ENCODE measurements around the gene DCST1. TPM values are rescaled to one million over a fixed set of nuclear protein-coding genes. Genes with fewer than 3 reads are reported as not detected.

Gene DCST1
- total and polyA plus RNA-seq, 9 donors = 0.10 to 0.30 (median 0.16) TPM; not detected in 1

DNA sequence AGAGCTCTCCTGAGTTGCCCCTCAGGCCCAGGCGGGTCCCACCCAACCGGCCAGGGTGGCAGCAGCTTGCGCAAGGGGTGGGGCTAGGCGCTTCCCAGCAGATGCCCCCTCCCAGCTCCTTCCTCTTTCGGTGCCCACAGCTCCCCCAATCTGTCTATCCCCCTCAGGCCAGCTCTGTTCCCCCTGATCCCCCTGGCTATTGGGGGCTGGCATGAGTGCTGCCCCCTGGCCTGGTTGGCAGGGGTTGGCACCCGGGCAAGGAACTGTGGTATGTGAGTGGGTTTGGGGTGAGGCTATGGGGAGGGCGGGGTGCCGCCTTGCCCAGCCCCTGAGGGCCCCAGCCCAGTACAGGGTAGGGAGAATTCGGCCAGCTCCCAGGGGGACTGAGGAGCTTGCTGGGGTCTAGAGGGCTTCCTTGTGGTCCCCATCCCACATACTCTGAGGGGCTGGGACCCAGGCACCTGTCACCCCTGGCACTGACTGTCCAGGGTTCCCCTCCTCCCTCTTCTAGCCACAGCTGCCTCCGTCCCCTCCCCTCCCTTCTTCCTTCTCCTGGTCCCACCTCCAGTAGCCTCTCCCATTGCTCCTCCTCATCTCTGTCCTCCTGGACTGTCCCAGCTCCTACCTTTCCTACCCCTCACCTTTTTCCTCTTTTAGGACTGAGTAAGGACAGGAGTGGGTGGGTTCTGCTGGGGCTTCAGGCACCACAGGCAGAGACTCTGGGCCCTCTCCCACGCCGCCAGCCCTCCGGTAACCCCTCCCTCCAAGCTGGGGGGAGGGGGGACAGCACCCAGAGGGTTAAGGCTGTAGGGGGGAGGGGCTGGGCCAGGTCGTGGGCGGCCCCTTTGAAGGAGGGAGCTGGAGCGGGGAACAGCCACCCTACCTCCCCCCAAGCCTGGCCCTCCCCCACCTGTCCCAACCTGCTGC lies 25.3 kb upstream of the DCST1 start:
- WGBS (ENCODE audit: insufficient coverage) = 60% methylated on average over 7 of the region's 16 CpGs
- no peak overlapping the region for H3K27ac ChIP-seq (ENCODE audit: low read length)
- peaks cover 76% of the 10 kb centered on the region for H3K4me1 ChIP-seq (ENCODE audit: control insufficient read depth, insufficient read depth, low read length)
- DNase-seq = no peak
- H3K36me3 ChIP-seq (ENCODE audit: control insufficient read depth, insufficient read depth, low read length) = no peaks in the 10 kb centered on the region
- H3K4me3 ChIP-seq (ENCODE audit: low read length) = peak overlapping the region; percentile 15
- no peaks in the 10 kb centered on the region for H3K27me3 ChIP-seq (ENCODE audit: control insufficient read depth, insufficient read depth, low read length)
- no peaks in the 10 kb centered on the region for H3K9me3 ChIP-seq (replicated peaks; ENCODE audit: control insufficient read depth, low read depth, low read length)

DNA sequence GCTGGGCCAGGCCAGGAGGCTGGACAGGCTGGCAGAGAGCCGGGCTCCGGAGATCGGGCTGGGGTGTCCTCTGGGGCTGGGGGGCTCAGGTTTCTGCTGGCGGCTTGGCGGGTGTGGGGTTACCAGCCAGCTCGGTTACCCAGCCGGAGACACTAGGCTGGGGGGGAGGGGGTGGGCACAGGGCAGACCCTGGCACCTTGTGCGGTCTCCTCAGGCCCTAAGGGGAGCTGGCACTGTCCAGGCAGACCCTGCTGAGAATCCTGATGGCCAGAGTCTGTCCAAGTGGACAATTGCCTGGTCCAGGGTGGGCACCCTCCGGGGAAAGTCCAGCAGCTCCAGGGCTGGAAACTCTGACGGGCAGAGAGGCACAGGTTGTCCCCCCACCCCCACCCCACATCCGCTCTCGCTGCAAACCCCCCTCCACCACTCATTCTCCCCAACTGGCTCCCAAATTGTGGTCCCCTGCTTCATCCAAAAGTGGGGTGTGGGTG lies 24.4 kb upstream of the DCST1 start:
- peaks cover 4% of the 10 kb centered on the region for H3K36me3 ChIP-seq (ENCODE audit: control insufficient read depth, insufficient read depth, low read length)
- no peak overlapping the region for H3K4me3 ChIP-seq (ENCODE audit: low read length)
- no peaks in the 10 kb centered on the region for H3K9me3 ChIP-seq (replicated peaks; ENCODE audit: control insufficient read depth, low read depth, low read length)
- no peak for DNase-seq
- H3K27me3 ChIP-seq (ENCODE audit: control insufficient read depth, insufficient read depth, low read length) = no peaks in the 10 kb centered on the region
- 74% methylated on average over 8 of the region's 12 CpGs for WGBS (ENCODE audit: insufficient coverage)
- H3K4me1 ChIP-seq (ENCODE audit: control insufficient read depth, insufficient read depth, low read length) = peaks cover 67% of the 10 kb centered on the region
- no peak overlapping the region for H3K27ac ChIP-seq (ENCODE audit: low read length)

DNA sequence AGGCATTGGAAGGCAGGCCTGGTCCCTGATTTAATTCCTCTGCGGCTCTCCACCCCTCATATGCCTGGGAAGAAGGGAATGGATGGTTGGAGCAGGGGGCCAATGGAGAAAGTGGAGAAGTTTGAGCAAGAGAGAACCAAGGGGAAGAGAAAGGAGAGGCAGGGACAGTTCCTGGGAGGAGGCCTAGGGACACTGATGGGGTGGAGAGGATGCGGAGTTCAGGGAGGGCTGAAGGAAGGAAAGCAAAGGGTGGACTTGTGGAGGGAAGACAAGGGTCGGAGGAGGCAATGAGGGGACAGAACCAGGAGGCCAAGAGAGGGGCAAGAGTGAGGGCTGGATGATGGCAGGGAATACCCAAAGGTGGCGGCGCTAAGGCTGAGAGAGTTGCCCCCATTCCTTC lies 23.9 kb upstream of the DCST1 start:
- Histone ChIP-seq H3K27me3 (ENCODE audit: control insufficient read depth, insufficient read depth, low read length) (no peaks in the 10 kb centered on the region), H3K4me1 (ENCODE audit: control insufficient read depth, insufficient read depth, low read length) (peaks cover 63% of the 10 kb centered on the region), H3K4me3 (ENCODE audit: low read length) (no peak overlapping the region), H3K27ac (ENCODE audit: low read length) (no peak overlapping the region), H3K9me3 (replicated peaks; ENCODE audit: control insufficient read depth, low read depth, low read length) (no peaks in the 10 kb centered on the region), H3K36me3 (ENCODE audit: control insufficient read depth, insufficient read depth, low read length) (peaks cover 4% of the 10 kb centered on the region)
- no peak for DNase-seq
- WGBS (ENCODE audit: insufficient coverage) = 83% methylated on average over 2 of the region's 5 CpGs

DNA sequence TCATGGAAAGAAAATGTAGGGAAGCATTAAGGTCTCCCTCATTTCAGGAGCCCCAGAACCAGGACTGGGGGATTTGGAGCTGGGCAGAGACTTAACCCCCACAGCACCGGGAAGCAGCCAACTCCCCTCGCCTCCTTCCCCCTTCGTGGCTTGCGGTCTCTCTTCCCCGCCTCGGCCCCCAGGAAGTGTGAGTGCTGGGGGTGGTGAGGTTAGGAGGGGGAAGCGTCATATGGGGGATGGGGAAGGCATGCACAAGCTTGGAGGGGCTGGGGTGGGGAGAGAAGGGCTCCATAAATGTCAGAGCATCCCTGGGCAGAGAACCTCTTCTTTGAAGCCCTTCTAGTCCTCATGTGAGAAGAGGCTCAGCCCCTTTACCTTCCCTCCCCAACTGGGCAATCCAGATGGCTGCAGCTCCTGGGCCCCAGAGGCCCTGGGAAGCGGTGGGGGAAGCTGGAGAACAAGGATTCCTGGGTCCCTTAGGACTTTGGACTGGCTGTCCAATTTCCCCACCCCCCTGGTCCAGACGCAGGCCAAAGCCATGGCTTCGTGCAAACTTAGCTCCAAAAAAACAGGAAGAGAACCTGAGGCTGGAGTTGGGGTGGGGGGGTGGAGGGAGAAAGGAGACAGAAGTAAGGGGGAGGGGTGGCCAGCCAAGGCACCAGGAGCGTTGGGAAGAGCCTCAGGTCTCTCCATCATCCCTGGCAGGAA lies 23.3 kb upstream of the DCST1 start:
- peaks cover 58% of the 10 kb centered on the region for H3K4me1 ChIP-seq (ENCODE audit: control insufficient read depth, insufficient read depth, low read length)
- WGBS (ENCODE audit: insufficient coverage) = no CpG with 5 or more reads among the region's 11 CpGs
- H3K27me3 ChIP-seq (ENCODE audit: control insufficient read depth, insufficient read depth, low read length) = no peaks in the 10 kb centered on the region
- no peak for DNase-seq
- H3K27ac ChIP-seq (ENCODE audit: low read length) = no peak overlapping the region
- H3K9me3 ChIP-seq (replicated peaks; ENCODE audit: control insufficient read depth, low read depth, low read length) = no peaks in the 10 kb centered on the region
- H3K4me3 ChIP-seq (ENCODE audit: low read length) = no peak overlapping the region
- H3K36me3 ChIP-seq (ENCODE audit: control insufficient read depth, insufficient read depth, low read length) = peaks cover 4% of the 10 kb centered on the region

DNA sequence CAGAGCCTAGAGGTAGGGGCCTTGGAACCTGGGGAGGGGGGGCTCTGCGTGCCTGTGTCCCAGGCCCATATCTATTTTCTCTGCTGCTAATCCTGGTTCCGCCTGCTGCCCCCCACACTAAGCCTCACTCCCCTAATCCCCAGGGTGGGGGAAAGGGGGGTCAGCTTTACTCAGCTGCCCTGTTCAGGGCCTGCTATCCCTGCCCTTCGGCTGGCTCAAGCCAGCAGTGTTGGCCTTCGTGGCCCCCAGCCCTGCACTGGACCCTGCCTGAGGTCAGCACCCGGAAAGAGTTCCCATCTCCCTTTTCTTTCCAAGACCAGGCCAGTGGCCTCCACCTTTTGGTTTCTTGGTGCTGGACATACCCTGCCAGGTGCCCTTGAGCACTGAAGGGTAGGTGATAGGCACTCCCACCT lies 22.6 kb upstream of the DCST1 start:
- peaks cover 52% of the 10 kb centered on the region for H3K4me1 ChIP-seq (ENCODE audit: control insufficient read depth, insufficient read depth, low read length)
- H3K36me3 ChIP-seq (ENCODE audit: control insufficient read depth, insufficient read depth, low read length) = peaks cover 4% of the 10 kb centered on the region
- H3K27me3 ChIP-seq (ENCODE audit: control insufficient read depth, insufficient read depth, low read length) = no peaks in the 10 kb centered on the region
- no peak overlapping the region for H3K27ac ChIP-seq (ENCODE audit: low read length)
- no peak overlapping the region for H3K4me3 ChIP-seq (ENCODE audit: low read length)
- no peak for DNase-seq
- 69% methylated on average over 3 of the region's 5 CpGs for WGBS (ENCODE audit: insufficient coverage)
- no peaks in the 10 kb centered on the region for H3K9me3 ChIP-seq (replicated peaks; ENCODE audit: control insufficient read depth, low read depth, low read length)

DNA sequence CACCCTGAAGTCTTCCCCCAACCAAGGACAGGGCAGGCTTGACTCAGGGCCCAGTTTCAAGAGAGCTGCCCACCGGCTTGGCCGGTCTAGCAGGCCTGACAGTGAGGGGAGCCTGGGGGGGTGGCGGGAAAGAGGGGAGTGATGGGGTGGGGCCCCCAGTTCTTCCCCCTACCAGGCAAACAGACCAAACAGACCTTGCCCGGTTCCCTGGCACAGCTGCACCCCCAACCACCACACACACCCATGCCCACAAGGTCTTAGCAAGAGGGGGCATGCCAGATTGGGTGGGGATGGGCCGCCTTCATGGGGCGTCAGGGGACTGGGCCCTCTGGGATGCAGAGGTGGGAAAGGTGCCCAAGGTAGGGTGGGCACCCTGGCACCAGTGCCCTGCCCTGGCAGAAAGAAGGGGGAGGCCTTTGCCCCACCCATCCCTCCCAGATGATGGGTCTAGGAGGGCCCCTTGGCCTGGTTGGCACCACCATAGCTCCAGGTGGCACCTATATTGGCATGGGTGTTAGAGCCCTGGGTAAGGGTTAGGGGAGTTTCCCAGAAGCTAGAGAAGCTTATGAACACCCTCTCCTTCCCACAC lies 22.1 kb upstream of the DCST1 start:
- DNase-seq = no peak
- Histone ChIP-seq H3K27ac (ENCODE audit: low read length) (no peak overlapping the region), H3K36me3 (ENCODE audit: control insufficient read depth, insufficient read depth, low read length) (peaks cover 7% of the 10 kb centered on the region), H3K4me1 (ENCODE audit: control insufficient read depth, insufficient read depth, low read length) (peaks cover 47% of the 10 kb centered on the region), H3K27me3 (ENCODE audit: control insufficient read depth, insufficient read depth, low read length) (no peaks in the 10 kb centered on the region), H3K4me3 (ENCODE audit: low read length) (no peak overlapping the region), H3K9me3 (replicated peaks; ENCODE audit: control insufficient read depth, low read depth, low read length) (no peaks in the 10 kb centered on the region)
- 93% methylated on average over 2 of the region's 6 CpGs for WGBS (ENCODE audit: insufficient coverage)

DNA sequence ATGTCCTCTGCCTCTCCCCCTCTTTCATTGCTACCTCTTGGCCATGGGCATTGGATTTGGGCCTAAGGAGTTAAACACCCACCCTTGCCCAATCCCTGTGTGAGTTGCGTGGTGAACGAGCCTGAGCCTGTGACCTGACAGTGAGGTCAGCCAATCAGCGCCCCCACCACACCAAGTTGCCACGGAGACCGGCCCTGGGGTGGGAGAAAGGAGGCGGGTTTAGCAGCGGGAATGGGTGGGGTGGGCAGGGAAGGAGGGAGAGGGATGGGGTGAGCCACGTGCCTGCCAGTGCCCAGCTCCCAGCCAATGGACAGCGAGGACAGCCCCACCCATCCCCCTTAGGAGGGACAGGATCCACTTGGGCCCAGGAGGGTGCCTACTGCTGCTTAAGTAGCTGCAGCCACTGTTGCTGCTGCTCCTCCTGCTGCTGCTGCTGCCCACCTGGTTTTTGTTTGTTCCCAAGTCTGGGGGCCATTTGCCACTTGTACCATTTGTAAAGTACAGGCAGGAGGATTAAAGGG lies 21.5 kb upstream of the DCST1 start:
- Histone ChIP-seq H3K4me3 (ENCODE audit: low read length) (no peak overlapping the region), H3K4me1 (ENCODE audit: control insufficient read depth, insufficient read depth, low read length) (peaks cover 46% of the 10 kb centered on the region), H3K27ac (ENCODE audit: low read length) (no peak overlapping the region), H3K36me3 (ENCODE audit: control insufficient read depth, insufficient read depth, low read length) (peaks cover 8% of the 10 kb centered on the region), H3K27me3 (ENCODE audit: control insufficient read depth, insufficient read depth, low read length) (no peaks in the 10 kb centered on the region), H3K9me3 (replicated peaks; ENCODE audit: control insufficient read depth, low read depth, low read length) (no peaks in the 10 kb centered on the region)
- no peak for DNase-seq
- WGBS (ENCODE audit: insufficient coverage) = 50% methylated on average over 1 of the region's 9 CpGs

DNA sequence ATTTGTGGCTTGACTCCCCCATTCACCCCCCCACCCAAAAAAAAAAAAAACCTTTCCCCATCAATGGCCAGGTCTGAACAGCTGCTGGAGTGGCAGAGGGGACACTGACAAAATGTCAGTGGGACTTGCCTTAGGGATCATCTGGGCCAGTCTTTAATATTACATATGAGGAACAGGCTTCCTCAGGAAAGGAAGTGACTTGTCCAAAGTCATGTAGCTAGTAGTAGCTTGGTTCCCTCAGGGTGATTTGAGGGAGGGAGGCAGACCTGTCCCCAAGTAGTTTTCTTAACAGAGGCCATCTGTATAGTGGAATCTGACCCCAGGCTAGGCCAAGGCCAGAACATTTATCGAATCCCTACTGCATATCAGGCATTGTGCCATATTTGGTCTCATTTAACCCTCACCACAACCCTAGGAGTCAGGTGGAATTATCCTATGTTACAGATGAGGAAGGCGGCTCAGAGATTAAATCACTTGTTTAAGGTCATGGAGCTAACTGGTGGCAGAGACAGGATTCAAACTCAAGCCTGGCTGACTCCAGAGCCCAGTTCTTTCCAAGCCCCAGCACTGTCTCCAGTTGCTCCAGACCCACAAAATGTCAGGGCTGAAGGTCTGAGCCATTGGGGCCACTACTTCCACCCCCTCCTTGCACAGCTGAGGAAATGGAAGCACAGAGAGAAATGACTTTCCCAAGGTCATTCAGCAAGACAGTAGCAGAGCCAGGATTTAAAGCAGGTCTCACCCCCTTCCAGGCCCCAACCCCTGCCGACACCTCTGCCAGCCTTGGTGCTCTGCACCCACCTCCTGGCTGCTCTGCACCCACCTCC lies 20.6 kb upstream of the DCST1 start:
- Histone ChIP-seq H3K9me3 (replicated peaks; ENCODE audit: control insufficient read depth, low read depth, low read length) (no peaks in the 10 kb centered on the region), H3K27me3 (ENCODE audit: control insufficient read depth, insufficient read depth, low read length) (no peaks in the 10 kb centered on the region), H3K27ac (ENCODE audit: low read length) (no peak overlapping the region), H3K36me3 (ENCODE audit: control insufficient read depth, insufficient read depth, low read length) (peaks cover 8% of the 10 kb centered on the region), H3K4me3 (ENCODE audit: low read length) (no peak overlapping the region), H3K4me1 (ENCODE audit: control insufficient read depth, insufficient read depth, low read length) (peaks cover 43% of the 10 kb centered on the region)
- DNase-seq = no peak
- no CpG with 5 or more reads among the region's 3 CpGs for WGBS (ENCODE audit: insufficient coverage)

DNA sequence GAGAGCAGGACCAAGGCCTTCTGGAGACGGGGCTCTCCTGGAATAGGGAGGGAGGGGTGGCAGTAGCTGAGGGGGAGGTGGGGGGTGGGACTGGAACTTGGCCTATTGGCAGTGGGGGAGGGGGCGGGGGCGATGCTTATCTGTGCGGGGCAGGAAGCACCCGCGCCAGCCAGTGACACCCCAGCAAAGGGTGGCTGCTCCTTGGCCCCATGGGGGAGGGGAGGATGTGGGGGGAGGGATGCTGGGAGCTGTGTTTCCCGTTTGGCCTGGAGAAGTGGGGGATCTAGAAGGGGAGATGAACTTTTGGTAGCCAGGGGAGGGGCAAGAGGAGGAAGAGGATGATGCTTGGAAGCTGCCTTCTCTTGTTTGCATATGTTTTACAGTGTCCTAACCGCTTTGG lies 20.0 kb upstream of the DCST1 start:
- Histone ChIP-seq H3K9me3 (replicated peaks; ENCODE audit: control insufficient read depth, low read depth, low read length) (no peaks in the 10 kb centered on the region), H3K4me1 (ENCODE audit: control insufficient read depth, insufficient read depth, low read length) (peaks cover 38% of the 10 kb centered on the region), H3K4me3 (ENCODE audit: low read length) (no peak overlapping the region), H3K27me3 (ENCODE audit: control insufficient read depth, insufficient read depth, low read length) (no peaks in the 10 kb centered on the region), H3K36me3 (ENCODE audit: control insufficient read depth, insufficient read depth, low read length) (peaks cover 8% of the 10 kb centered on the region), H3K27ac (ENCODE audit: low read length) (no peak overlapping the region)
- WGBS (ENCODE audit: insufficient coverage) = 26% methylated on average over 2 of the region's 8 CpGs
- no peak for DNase-seq

All from muscle of leg (tissue), 11 donors.